Nephron progenitor cell (in vitro differentiated cells): ENCODE measurements around the gene RCBTB1.

Experiments used
- DNase-seq: peaks from one replicate; pipeline ENCODE4 v3.0.0; 2021
- H3K27ac Mint-ChIP-seq: 2 replicates; pipeline ENCODE4 v1.8.0; 2021; ENCODE audit warnings: mild to moderate bottlenecking, moderate library complexity, mixed read lengths
- H3K27me3 Mint-ChIP-seq: 2 replicates; pipeline ENCODE4 v1.8.0; 2021; ENCODE audit warnings: mild to moderate bottlenecking, low read depth, mixed read lengths; ENCODE audit not compliant: poor library complexity
- H3K36me3 Mint-ChIP-seq: 2 replicates; pipeline ENCODE4 v1.8.0; 2021; ENCODE audit warnings: low read depth, mixed read lengths
- H3K4me1 Mint-ChIP-seq: 2 replicates; pipeline ENCODE4 v1.8.0; 2021; ENCODE audit warnings: mixed read lengths
- H3K4me3 Mint-ChIP-seq: 2 replicates; pipeline ENCODE4 v1.8.0; 2021; ENCODE audit warnings: mild to moderate bottlenecking, moderate library complexity, mixed read lengths
- H3K9me3 Mint-ChIP-seq: 2 replicates; pipeline ENCODE4 v1.8.0; 2021; ENCODE audit warnings: mild to moderate bottlenecking, moderate library complexity, mixed read lengths
- TF ChIP-seq, protein P1 (sequence below): fragments of 200-600 bp; sonication (generic); IDR thresholded peaks from 2 replicates; pipeline ENCODE4 v1.5.0; 2021; ENCODE audit warnings: antibody characterized with exemption

The RCBTB1 gene

DNA sequence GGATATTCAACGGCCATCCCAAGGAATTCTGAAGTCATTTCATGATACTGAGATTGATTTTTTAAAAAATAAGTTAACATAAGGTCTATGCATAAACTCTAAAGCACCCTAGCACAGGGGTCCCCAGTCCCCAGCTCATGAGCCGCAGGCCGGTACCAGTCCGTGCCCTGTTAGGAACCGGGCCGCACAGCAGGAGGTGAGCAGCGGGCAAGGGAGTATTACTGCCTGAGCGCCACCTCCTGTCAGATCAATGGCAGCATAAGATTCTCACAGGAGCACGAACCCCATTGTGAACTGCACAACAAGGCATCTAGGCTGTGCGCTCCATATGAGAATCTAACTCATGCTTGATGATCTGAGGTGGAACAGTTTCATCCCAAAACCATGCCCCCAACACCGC is 31.0 kb downstream of the RCBTB1 start:
- no peak overlapping the region for H3K4me3 Mint-ChIP-seq
- no peak overlapping the region for H3K27ac Mint-ChIP-seq
- H3K27me3 Mint-ChIP-seq, result no peaks in the 10 kb centered on the region
- no peak for DNase-seq
- H3K36me3 Mint-ChIP-seq, result peaks cover 75% of the 10 kb centered on the region
- H3K4me1 Mint-ChIP-seq, result no peaks in the 10 kb centered on the region
- TF ChIP-seq, protein P1, sequence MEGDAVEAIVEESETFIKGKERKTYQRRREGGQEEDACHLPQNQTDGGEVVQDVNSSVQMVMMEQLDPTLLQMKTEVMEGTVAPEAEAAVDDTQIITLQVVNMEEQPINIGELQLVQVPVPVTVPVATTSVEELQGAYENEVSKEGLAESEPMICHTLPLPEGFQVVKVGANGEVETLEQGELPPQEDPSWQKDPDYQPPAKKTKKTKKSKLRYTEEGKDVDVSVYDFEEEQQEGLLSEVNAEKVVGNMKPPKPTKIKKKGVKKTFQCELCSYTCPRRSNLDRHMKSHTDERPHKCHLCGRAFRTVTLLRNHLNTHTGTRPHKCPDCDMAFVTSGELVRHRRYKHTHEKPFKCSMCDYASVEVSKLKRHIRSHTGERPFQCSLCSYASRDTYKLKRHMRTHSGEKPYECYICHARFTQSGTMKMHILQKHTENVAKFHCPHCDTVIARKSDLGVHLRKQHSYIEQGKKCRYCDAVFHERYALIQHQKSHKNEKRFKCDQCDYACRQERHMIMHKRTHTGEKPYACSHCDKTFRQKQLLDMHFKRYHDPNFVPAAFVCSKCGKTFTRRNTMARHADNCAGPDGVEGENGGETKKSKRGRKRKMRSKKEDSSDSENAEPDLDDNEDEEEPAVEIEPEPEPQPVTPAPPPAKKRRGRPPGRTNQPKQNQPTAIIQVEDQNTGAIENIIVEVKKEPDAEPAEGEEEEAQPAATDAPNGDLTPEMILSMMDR, result no peak
- H3K9me3 Mint-ChIP-seq, result no peaks in the 10 kb centered on the region

DNA sequence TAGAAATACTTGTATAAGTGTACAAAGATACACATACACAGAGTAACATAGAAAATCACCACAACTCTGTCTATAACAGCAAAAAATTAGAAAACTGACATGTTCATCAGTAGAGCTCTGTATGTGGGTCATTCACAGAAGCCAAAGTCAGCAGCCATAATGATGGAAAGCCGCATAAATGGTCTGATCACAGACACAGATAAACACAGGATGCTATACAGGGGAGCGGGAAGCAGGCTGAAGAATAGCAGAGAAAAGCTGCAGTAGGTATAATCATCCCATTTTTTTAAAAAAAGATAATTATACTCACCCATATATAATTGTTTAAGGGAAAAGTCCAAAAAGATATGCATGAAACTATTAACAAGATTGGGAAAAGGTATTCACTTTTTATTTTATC is 31.5 kb downstream of the RCBTB1 start:
- Mint-ChIP-seq H3K27me3 (no peaks in the 10 kb centered on the region), H3K4me3 (no peak overlapping the region), H3K4me1 (no peaks in the 10 kb centered on the region), H3K9me3 (no peaks in the 10 kb centered on the region), H3K36me3 (peaks cover 75% of the 10 kb centered on the region), H3K27ac (no peak overlapping the region)
- DNase-seq, result no peak
- TF ChIP-seq, protein P1, result no peak

DNA sequence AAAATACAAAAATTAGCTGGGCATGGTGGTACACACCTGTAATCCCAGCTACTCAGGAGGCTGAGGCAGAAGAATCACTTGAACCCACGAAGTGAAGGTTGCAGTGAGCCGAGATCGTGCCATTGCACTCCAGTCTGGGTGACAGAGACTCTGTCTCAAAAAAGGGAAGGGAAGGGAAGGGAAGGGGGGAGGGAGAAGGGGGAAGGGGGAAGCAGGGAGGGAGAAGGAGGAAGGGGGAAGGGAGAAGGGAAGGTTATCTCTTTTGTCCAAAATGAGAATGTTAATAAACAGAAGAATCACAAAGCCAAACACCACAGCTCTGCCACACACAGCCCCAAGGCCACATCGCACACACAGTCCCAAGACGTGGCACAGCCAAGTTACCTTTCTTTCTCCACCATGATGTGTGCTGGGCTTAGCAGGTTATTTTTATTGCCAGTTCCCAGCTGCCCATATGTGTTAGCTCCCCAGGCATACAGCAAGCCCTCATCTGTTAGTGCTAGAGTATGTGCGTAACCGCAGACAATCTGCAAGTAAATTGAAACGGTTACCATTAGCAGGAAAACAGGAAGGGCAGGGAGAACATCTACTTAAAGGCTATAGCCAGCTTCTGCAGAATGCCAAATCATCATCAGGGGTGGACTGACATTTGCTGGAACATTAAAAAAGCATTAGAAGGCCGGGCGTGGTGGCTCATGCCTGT is 34.3 kb downstream of the RCBTB1 start:
- H3K9me3 Mint-ChIP-seq, result no peaks in the 10 kb centered on the region
- no peaks in the 10 kb centered on the region for H3K4me1 Mint-ChIP-seq
- peaks cover 72% of the 10 kb centered on the region for H3K36me3 Mint-ChIP-seq
- H3K4me3 Mint-ChIP-seq, result no peak overlapping the region
- TF ChIP-seq, protein P1, result no peak
- DNase-seq, result no peak
- no peak overlapping the region for H3K27ac Mint-ChIP-seq
- no peaks in the 10 kb centered on the region for H3K27me3 Mint-ChIP-seq

DNA sequence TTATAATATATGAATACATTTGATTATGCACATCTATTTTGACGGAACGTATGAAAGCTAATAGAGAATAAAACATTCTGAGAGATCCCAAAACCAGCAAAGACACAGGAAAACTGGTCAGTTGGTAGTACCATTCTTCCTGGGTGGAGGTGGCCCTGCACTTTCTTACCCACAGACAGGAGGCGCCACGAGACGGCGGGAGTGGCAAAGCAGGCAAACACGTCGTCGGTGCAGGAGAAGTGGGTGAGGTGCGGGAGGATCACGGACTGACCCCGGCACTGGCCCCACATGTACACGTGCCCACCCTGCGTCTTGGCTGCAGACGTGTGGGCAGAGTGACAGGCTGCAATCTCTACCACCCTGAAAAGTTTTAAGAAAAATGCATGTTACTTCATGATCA is 36.1 kb downstream of the RCBTB1 start:
- Mint-ChIP-seq H3K4me3 (no peak overlapping the region), H3K36me3 (peaks cover 64% of the 10 kb centered on the region), H3K4me1 (no peaks in the 10 kb centered on the region), H3K9me3 (no peaks in the 10 kb centered on the region), H3K27me3 (no peaks in the 10 kb centered on the region), H3K27ac (no peak overlapping the region)
- no peak for DNase-seq
- TF ChIP-seq, protein P1, result no peak

DNA sequence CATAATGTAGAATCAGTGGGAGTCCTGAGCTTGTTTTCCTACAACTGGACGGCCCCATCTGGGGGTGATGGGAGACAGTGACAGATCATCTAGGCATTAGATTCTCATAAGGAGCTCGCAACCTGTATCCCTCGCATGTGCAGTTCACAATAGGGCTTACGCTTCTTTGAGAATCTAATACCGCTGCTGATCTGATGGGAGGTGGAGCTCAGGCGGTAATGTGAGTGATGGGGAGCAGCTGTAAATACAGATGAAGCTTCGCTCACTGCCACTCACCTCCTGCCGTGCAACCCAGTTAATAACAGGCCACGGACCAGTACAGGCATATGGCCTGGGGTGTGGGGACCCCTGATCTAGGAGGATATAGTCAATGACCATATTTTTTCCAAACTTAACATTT is 38.8 kb downstream of the RCBTB1 start:
- Mint-ChIP-seq H3K4me1 (no peaks in the 10 kb centered on the region), H3K4me3 (no peak overlapping the region), H3K36me3 (peaks cover 49% of the 10 kb centered on the region), H3K27ac (no peak overlapping the region), H3K27me3 (no peaks in the 10 kb centered on the region), H3K9me3 (no peaks in the 10 kb centered on the region)
- TF ChIP-seq, protein P1, result no peak
- DNase-seq, result no peak

DNA sequence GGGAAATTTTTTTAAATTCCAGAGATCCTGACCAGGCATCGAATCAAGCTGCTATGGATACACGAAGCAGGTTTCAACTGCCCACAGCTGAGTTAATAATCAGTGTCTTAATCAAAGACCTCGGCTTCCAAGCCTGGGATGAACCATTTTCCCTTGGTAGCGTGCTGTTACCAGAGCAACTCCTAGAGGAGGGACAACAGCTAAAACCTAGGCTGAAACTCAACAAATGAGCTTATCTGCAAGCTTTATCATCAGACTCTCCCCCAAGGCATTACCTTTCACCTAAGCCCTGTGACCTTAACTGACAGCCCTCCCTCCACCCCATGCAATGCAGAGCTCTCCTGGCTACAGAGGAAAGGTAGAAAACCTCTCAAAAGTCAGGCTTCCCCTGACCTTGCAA is 39.7 kb downstream of the RCBTB1 start:
- DNase-seq, result no peak
- Mint-ChIP-seq H3K9me3 (no peaks in the 10 kb centered on the region), H3K27ac (peak overlapping the region; percentile 36), H3K4me3 (no peak overlapping the region), H3K36me3 (peaks cover 52% of the 10 kb centered on the region), H3K4me1 (peaks cover 2% of the 10 kb centered on the region), H3K27me3 (no peaks in the 10 kb centered on the region)
- TF ChIP-seq, protein P1, result no peak
